ENCODE results near the gene NNMT. TPM values are rescaled to one million over a fixed set of nuclear protein-coding genes. Genes with fewer than 3 reads are reported as not detected.

NNMT gene
- total RNA-seq, 1 experiment from 2014 or later, result not detected

GRCh38 chr11:114344494-114344893, 48.3 kb downstream of the NNMT start:
- no peaks in the 10 kb centered on the region for H4K20me1 ChIP-seq (ENCODE audit: control insufficient read depth, insufficient read depth, insufficient read length)
- no peak overlapping the region for H3T11ph ChIP-seq (ENCODE audit: low read length)
- DNase-seq, result no peak
- no peak overlapping the region for H2BK120ac ChIP-seq (ENCODE audit: low read depth, low read length, poor library complexity, severe bottlenecking)
- H3K56ac ChIP-seq (ENCODE audit: insufficient read length, low read depth, low read length), result no peak overlapping the region
- H2BK12ac ChIP-seq (ENCODE audit: insufficient read length, low read depth, low read length), result no peak overlapping the region
- no peak overlapping the region for H3K23ac ChIP-seq (ENCODE audit: insufficient read length, low read depth, low read length)
- H3K4me2 ChIP-seq (ENCODE audit: insufficient read depth, insufficient read length, low read length), result no peak overlapping the region
- H3K79me1 ChIP-seq (ENCODE audit: insufficient read depth, low read depth, low read length, poor library complexity, severe bottlenecking), result no peaks in the 10 kb centered on the region
- H3K27ac Mint-ChIP-seq, result no peak overlapping the region
- H3K27me3 ChIP-seq (ENCODE audit: insufficient read depth, low read length), result no peaks in the 10 kb centered on the region
- H3K9ac ChIP-seq (ENCODE audit: extremely low read depth, insufficient read length, low read length), result no peak overlapping the region
- H3K27me3 Mint-ChIP-seq (ENCODE audit: low read depth), result peaks cover 4% of the 10 kb centered on the region; the same call in 1 of the 2 replicates
- H4K8ac ChIP-seq (replicated peaks; ENCODE audit: insufficient read length, low read depth, low read length), result no peak overlapping the region
- H2BK20ac ChIP-seq (ENCODE audit: low read depth, low read length, poor library complexity, severe bottlenecking), result no peak overlapping the region
- no CpG with 5 or more reads among the region's 4 CpGs for WGBS (ENCODE audit: extremely low coverage, insufficient read length, low lambda C conversion rate)
- no peak overlapping the region for H3K18ac ChIP-seq (ENCODE audit: insufficient read length, low read depth, low read length)
- TF ChIP-seq CTCF (conservative IDR thresholded peaks at IDR 0.05), result no peak
- H4K5ac ChIP-seq (ENCODE audit: insufficient read length, low read depth, low read length), result no peak overlapping the region
- H2BK5ac ChIP-seq (ENCODE audit: insufficient read length, low read length), result no peak overlapping the region
- H3K79me2 ChIP-seq (ENCODE audit: insufficient read depth, low read length), result no peaks in the 10 kb centered on the region
- H3K9me3 ChIP-seq (ENCODE audit: control insufficient read depth, low read depth, low read length), result no peaks in the 10 kb centered on the region
- no peak overlapping the region for H3K4ac ChIP-seq (ENCODE audit: low read depth, low read length)
- H3K9me3 Mint-ChIP-seq, result peaks cover 17 to 19% of the 10 kb centered on the region in 2 experiments
- H2BK15ac ChIP-seq (ENCODE audit: low read depth, low read length), result no peak overlapping the region
- no peak overlapping the region for H2AFZ ChIP-seq (ENCODE audit: low read length)
- H3K27ac ChIP-seq (ENCODE audit: insufficient read length, low read depth, low read length), result no peak overlapping the region
- no peaks in the 10 kb centered on the region for H3K23me2 ChIP-seq (ENCODE audit: insufficient read length, low read depth, low read length, poor library complexity, severe bottlenecking)
- peaks cover 3 to 17% (median 4%) of the 10 kb centered on the region in 3 experiments; a peak in 6 of 7 replicates for H3K36me3 Mint-ChIP-seq (ENCODE audit: insufficient read depth in 1 of 3, low read depth in 3 of 3)
- no peak overlapping the region for H2AK5ac ChIP-seq (ENCODE audit: insufficient read length, low read length)
- H4K91ac ChIP-seq (ENCODE audit: insufficient read length, low read depth, low read length), result no peak overlapping the region
- no peak overlapping the region for H3K14ac ChIP-seq (ENCODE audit: insufficient read depth, low read length)
- H3K4me1 Mint-ChIP-seq, result peaks cover 5% of the 10 kb centered on the region in 2 experiments; a peak in 3 of 4 replicates
- H3K4me1 ChIP-seq (ENCODE audit: insufficient read depth, low read length), result peaks cover 4% of the 10 kb centered on the region; the same call in 1 of the 2 replicates
- no peak overlapping the region for H3K4me3 Mint-ChIP-seq
